WTC11 (cell line): Measurements from ENCODE around the gene PDIA2. TPM values are rescaled to one million over a fixed set of nuclear protein-coding genes. Genes with fewer than 3 reads are reported as not detected.

Experiments used
- ATAC-seq: fragments of 200-7000 bp; cut with Tn5 transposase; 2 replicates; pipeline ENCODE4 v1.10.0; 2021; ENCODE audit warnings: mild to moderate bottlenecking, moderate library complexity
- CTCF ChIA-PET: fragments of 300-600 bp; sonication (Branson Sonifier 250); formaldehyde crosslinking; loops from one replicate; lab custom pipeline; 2021; ENCODE audit warnings: antibody characterized with exemption; lab: Charles Lee
- POLR2A ChIA-PET: fragments of 350-600 bp; sonication (Branson Sonifier 250); formaldehyde crosslinking; loops from one replicate; lab custom pipeline; 2021; ENCODE audit warnings: antibody characterized with exemption; lab: Charles Lee
- DNase-seq: peaks from one replicate; pipeline ENCODE4 v3.0.0; 2021; ENCODE audit warnings: low spot score
- H3K27ac Mint-ChIP-seq: 2 replicates; pipeline ENCODE4 v1.8.0; 2021; ENCODE audit warnings: mixed read lengths
- H3K27me3 Mint-ChIP-seq: 2 replicates; pipeline ENCODE4 v1.8.0; 2021; ENCODE audit warnings: low read depth, mild to moderate bottlenecking, moderate library complexity, mixed read lengths
- H3K36me3 Mint-ChIP-seq: 2 replicates; pipeline ENCODE4 v1.8.0; 2021; ENCODE audit warnings: mixed read lengths
- H3K4me1 Mint-ChIP-seq: 2 replicates; pipeline ENCODE4 v1.8.0; 2022; ENCODE audit warnings: mixed read lengths
- H3K4me3 Mint-ChIP-seq: 2 replicates; pipeline ENCODE4 v1.8.0; 2021; ENCODE audit warnings: mild to moderate bottlenecking, moderate library complexity, mixed read lengths
- H3K9me3 Mint-ChIP-seq: 2 replicates; pipeline ENCODE4 v1.8.0; 2021; ENCODE audit warnings: mixed read lengths
- CREB1 ChIP-seq: sonication (generic); formaldehyde crosslinking; IDR thresholded peaks from 2 replicates; pipeline ENCODE4 v1.8.0; 2023; ENCODE audit warnings: mild to moderate bottlenecking, missing genetic modification reagents
- ELF4 ChIP-seq: sonication (generic); formaldehyde crosslinking; IDR thresholded peaks from 2 replicates; pipeline ENCODE4 v1.8.1; 2022; ENCODE audit warnings: low read depth, mild to moderate bottlenecking, moderate library complexity, missing genetic modification reagents
- EMX1 ChIP-seq: fragments of 250-450 bp; sonication (Bioruptor Pico); IDR thresholded peaks from 2 replicates; pipeline ENCODE4 v1.8.0; 2021; ENCODE audit warnings: mild to moderate bottlenecking
- ESRRA ChIP-seq: sonication (generic); formaldehyde crosslinking; IDR thresholded peaks from 2 replicates; pipeline ENCODE4 v1.8.1; 2022; ENCODE audit warnings: mild to moderate bottlenecking, missing genetic modification reagents, borderline replicate concordance
- ETV6 ChIP-seq: sonication (generic); formaldehyde crosslinking; IDR thresholded peaks from 2 replicates; pipeline ENCODE4 v1.8.1; 2022; ENCODE audit warnings: mild to moderate bottlenecking, missing genetic modification reagents
- FOXP1 ChIP-seq: sonication (generic); formaldehyde crosslinking; IDR thresholded peaks from 2 replicates; pipeline ENCODE4 v1.8.0; 2022; ENCODE audit warnings: missing genetic modification reagents, mild to moderate bottlenecking, moderate library complexity, borderline replicate concordance
- KAT7 ChIP-seq: sonication (generic); formaldehyde crosslinking; IDR thresholded peaks from 2 replicates; pipeline ENCODE4 v1.8.1; 2023; ENCODE audit warnings: missing genetic modification reagents, mild to moderate bottlenecking, borderline replicate concordance
- NFE2L1 ChIP-seq: sonication (generic); formaldehyde crosslinking; IDR thresholded peaks from 2 replicates; pipeline ENCODE4 v1.8.1; 2023; ENCODE audit warnings: missing genetic modification reagents
- NFYB ChIP-seq: sonication (generic); formaldehyde crosslinking; conservative IDR thresholded peaks from 2 replicates; pipeline ENCODE4 v1.8.0; 2022; ENCODE audit warnings: low read depth, missing genetic modification reagents
- PRRX2 ChIP-seq: fragments of 250-450 bp; sonication (Bioruptor Pico); IDR thresholded peaks from 2 replicates; pipeline ENCODE4 v1.8.0; 2021; ENCODE audit warnings: mild to moderate bottlenecking
- SMAD3 ChIP-seq: sonication (generic); formaldehyde crosslinking; IDR thresholded peaks from 2 replicates; pipeline ENCODE4 v1.8.0; 2022; ENCODE audit warnings: missing genetic modification reagents, mild to moderate bottlenecking, borderline replicate concordance
- TCF7 ChIP-seq: sonication (generic); formaldehyde crosslinking; IDR thresholded peaks from 2 replicates; pipeline ENCODE4 v1.8.0; 2022; ENCODE audit warnings: mild to moderate bottlenecking, low read depth, missing genetic modification reagents, moderate library complexity
- TEAD1 ChIP-seq: sonication (generic); formaldehyde crosslinking; IDR thresholded peaks from 2 replicates; pipeline ENCODE4 v1.8.0; 2022; ENCODE audit warnings: mild to moderate bottlenecking, missing genetic modification reagents
- ZNF317 ChIP-seq: sonication (generic); formaldehyde crosslinking; IDR thresholded peaks from 2 replicates; pipeline ENCODE4 v1.8.1; 2023; ENCODE audit warnings: low read depth, mild to moderate bottlenecking, moderate library complexity, missing genetic modification reagents, borderline replicate concordance
- ZNF416 ChIP-seq: fragments of 250-450 bp; sonication (Bioruptor Pico); IDR thresholded peaks from 2 replicates; pipeline ENCODE4 v1.9.0; 2021; ENCODE audit warnings: mild to moderate bottlenecking, inconsistent platforms
- total RNA-seq: library from RNA; stranded (reverse); gene quantifications from 3 replicates; pipeline ENCODE4 v1.2.3, GENCODE V29; 2021
- TF ChIP-seq, protein P1 (sequence below): fragments of 200-600 bp; IDR thresholded peaks from 2 replicates; pipeline ENCODE4 v1.8.0; 2022; ENCODE audit warnings: antibody characterized with exemption
- TF ChIP-seq, protein P2 (sequence below): sonication (generic); formaldehyde crosslinking; IDR thresholded peaks from 2 replicates; pipeline ENCODE4 v1.8.1; 2023; ENCODE audit warnings: mild to moderate bottlenecking, missing genetic modification reagents, moderate library complexity
- TF ChIP-seq, protein P3 (sequence below): sonication (generic); formaldehyde crosslinking; IDR thresholded peaks from 2 replicates; pipeline ENCODE4 v1.8.1; 2022; ENCODE audit warnings: low read depth, mild to moderate bottlenecking, moderate library complexity, missing genetic modification reagents, borderline replicate concordance
- TF ChIP-seq, protein P4 (sequence below): sonication (generic); formaldehyde crosslinking; IDR thresholded peaks from 2 replicates; pipeline ENCODE4 v1.8.0; 2023; ENCODE audit warnings: missing genetic modification reagents
- TF ChIP-seq, protein P5 (sequence below): sonication (generic); formaldehyde crosslinking; IDR thresholded peaks from 2 replicates; pipeline ENCODE4 v1.8.1; 2023; ENCODE audit warnings: mild to moderate bottlenecking, missing genetic modification reagents, borderline replicate concordance

The PDIA2 gene
- total RNA-seq, 1 experiment from 2014 or later, result 2.4 TPM

DNA sequence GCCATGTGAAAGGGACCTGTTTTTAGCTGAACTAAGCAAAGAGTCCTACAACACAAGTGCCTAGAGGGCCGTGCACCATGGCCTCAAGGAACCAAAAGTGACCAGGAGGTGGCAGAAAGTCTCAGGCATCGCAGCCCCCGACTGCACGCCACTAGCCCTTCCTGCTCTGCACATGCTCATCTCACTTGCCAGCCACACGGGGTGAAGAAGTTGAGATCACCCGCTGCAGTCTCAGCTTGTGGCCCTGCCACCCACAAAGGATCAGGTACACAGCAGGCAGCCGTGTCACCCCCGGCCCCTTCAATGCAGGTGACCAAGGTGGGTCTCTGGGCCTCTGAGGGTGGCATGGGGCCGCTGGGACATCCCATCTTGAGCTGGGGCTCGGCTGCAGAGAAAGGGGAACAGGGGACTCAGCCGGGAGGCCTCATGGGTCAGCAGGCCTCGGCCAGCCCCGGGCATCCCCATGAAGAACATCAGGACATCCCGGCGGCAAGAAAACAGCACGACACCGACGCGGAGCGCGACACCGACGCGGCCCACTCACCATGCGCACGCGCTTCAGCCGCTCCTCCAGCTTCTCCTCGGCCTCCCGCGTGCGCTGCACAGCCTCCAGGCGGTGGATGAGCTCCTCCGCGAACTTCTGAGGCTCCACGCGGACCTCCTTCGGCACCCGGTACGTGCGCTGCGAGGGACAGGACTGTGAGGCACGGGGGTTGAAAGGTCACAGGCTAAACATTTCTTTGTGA lies 21.0 kb downstream of the PDIA2 start:
- Mint-ChIP-seq H3K27ac (peak overlapping the region; percentile 78), H3K4me3 (no peak overlapping the region), H3K4me1 (no peaks in the 10 kb centered on the region)
- TF ChIP-seq NFYB (CRISPR knock-in tag) (no peak), ZNF416 (CRISPR knock-in tag) (no peak), ZNF317 (CRISPR knock-in tag) (no peak), NFE2L1 (no peak), SMAD3 (no peak), TEAD1 (CRISPR knock-in tag) (no peak), ETV6 (CRISPR knock-in tag) (no peak), ELF4 (no peak), EMX1 (no peak), FOXP1 (no peak)
- TF ChIP-seq, all 79 proteins: peak for 0
- CTCF ChIA-PET, result interaction anchor here (1.5 to 1.8 kb wide), 2 partner anchors 15 to 58 kb away, joined by 5 to 14 read pairs; no protein-coding TSS in a partner anchor
- peaks cover 22% of the 10 kb centered on the region for H3K36me3 Mint-ChIP-seq
- H3K27me3 Mint-ChIP-seq, result no peaks in the 10 kb centered on the region
- POLR2A ChIA-PET, result no interaction called here
- ATAC-seq, result 0 out of 2 replicates have a peak, but pooled peaks have one; percentile 20
- no peak for DNase-seq
- no peaks in the 10 kb centered on the region for H3K9me3 Mint-ChIP-seq

DNA sequence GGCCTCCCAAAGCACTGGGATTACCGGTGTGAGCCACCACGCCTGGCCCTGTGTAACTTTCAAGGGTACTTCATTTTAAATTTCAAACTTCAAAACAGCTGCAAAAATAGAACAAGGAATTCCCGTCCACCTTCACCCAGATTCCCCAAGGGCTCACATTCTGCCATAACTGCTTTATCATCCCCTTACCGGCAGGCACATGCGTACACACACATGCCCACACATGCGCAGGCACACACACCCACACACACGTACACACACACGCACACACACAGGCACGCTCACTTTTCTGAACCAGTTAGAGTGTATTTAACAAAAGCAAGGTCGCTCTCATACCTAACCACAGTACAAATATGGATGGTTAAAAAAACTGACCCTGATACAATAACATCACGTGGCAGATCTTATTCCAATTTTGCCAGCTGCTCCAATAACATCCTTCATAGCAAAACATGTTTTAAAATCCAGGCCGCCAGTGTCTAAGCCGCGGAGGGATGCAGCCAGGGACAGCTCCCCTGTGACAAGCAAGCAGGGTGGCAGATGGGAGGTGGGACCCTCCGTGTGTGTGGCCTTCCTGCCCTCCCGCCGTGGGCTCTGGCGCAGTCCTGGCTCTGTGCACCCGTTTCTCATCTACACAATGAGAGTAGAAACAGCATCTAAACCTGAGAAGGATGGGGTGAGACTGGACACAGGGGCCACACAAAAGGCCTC lies 23.1 kb downstream of the PDIA2 start:
- ChIA-PET CTCF (interaction anchor here (1.1 to 1.8 kb wide), 2 partner anchors 47 to 56 kb away, joined by 5 read pairs; partner anchors contain the start of gene AXIN1), POLR2A (no interaction called here)
- Mint-ChIP-seq H3K27ac (peak overlapping the region; percentile 93), H3K4me1 (no peaks in the 10 kb centered on the region), H3K4me3 (no peak overlapping the region), H3K27me3 (no peaks in the 10 kb centered on the region), H3K36me3 (peaks cover 27% of the 10 kb centered on the region), H3K9me3 (no peaks in the 10 kb centered on the region)
- no peak for TF ChIP-seq ZNF416 (CRISPR knock-in tag)
- TF ChIP-seq, protein P1, sequence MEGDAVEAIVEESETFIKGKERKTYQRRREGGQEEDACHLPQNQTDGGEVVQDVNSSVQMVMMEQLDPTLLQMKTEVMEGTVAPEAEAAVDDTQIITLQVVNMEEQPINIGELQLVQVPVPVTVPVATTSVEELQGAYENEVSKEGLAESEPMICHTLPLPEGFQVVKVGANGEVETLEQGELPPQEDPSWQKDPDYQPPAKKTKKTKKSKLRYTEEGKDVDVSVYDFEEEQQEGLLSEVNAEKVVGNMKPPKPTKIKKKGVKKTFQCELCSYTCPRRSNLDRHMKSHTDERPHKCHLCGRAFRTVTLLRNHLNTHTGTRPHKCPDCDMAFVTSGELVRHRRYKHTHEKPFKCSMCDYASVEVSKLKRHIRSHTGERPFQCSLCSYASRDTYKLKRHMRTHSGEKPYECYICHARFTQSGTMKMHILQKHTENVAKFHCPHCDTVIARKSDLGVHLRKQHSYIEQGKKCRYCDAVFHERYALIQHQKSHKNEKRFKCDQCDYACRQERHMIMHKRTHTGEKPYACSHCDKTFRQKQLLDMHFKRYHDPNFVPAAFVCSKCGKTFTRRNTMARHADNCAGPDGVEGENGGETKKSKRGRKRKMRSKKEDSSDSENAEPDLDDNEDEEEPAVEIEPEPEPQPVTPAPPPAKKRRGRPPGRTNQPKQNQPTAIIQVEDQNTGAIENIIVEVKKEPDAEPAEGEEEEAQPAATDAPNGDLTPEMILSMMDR, result no peak
- no peak for TF ChIP-seq ESRRA (CRISPR knock-in tag)
- TF ChIP-seq, protein P2, sequence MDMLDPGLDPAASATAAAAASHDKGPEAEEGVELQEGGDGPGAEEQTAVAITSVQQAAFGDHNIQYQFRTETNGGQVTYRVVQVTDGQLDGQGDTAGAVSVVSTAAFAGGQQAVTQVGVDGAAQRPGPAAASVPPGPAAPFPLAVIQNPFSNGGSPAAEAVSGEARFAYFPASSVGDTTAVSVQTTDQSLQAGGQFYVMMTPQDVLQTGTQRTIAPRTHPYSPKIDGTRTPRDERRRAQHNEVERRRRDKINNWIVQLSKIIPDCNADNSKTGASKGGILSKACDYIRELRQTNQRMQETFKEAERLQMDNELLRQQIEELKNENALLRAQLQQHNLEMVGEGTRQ (CRISPR knock-in tag), result no peak
- TF ChIP-seq TEAD1 (CRISPR knock-in tag), result no peak
- no peak for TF ChIP-seq KAT7 (CRISPR knock-in tag)
- TF ChIP-seq, protein P3, sequence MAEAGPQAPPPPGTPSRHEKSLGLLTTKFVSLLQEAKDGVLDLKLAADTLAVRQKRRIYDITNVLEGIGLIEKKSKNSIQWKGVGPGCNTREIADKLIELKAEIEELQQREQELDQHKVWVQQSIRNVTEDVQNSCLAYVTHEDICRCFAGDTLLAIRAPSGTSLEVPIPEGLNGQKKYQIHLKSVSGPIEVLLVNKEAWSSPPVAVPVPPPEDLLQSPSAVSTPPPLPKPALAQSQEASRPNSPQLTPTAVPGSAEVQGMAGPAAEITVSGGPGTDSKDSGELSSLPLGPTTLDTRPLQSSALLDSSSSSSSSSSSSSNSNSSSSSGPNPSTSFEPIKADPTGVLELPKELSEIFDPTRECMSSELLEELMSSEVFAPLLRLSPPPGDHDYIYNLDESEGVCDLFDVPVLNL (CRISPR knock-in tag), result no peak
- TF ChIP-seq, protein P4, sequence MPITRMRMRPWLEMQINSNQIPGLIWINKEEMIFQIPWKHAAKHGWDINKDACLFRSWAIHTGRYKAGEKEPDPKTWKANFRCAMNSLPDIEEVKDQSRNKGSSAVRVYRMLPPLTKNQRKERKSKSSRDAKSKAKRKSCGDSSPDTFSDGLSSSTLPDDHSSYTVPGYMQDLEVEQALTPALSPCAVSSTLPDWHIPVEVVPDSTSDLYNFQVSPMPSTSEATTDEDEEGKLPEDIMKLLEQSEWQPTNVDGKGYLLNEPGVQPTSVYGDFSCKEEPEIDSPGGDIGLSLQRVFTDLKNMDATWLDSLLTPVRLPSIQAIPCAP, result no peak
- ATAC-seq, result no peak
- no peak for DNase-seq

DNA sequence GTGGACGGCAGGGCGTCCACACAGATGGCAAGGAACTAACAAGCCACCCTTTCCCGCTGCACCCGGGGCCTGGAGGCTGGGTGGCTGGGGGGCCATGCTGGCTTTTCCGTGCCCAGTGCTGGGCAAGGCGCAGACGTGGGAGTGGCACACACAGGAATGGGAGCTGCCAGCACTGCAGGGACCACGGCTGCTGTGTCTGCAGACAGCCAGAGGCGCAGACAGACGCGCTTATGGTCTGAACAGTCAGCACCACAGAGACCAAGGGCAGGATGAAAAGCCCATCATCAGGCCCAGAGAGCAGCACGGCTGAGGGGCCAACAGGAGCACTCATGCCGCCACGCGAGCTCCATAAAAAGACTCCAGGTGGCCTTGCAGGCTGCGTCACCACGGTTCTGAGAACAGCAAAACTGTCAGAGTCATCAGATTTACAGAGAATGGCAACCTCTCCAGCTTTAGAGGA lies 24.0 kb downstream of the PDIA2 start:
- TF ChIP-seq PRRX2 (CRISPR knock-in tag) (no peak), TCF7 (CRISPR knock-in tag) (no peak), CREB1 (CRISPR knock-in tag) (no peak)
- TF ChIP-seq, protein P5, sequence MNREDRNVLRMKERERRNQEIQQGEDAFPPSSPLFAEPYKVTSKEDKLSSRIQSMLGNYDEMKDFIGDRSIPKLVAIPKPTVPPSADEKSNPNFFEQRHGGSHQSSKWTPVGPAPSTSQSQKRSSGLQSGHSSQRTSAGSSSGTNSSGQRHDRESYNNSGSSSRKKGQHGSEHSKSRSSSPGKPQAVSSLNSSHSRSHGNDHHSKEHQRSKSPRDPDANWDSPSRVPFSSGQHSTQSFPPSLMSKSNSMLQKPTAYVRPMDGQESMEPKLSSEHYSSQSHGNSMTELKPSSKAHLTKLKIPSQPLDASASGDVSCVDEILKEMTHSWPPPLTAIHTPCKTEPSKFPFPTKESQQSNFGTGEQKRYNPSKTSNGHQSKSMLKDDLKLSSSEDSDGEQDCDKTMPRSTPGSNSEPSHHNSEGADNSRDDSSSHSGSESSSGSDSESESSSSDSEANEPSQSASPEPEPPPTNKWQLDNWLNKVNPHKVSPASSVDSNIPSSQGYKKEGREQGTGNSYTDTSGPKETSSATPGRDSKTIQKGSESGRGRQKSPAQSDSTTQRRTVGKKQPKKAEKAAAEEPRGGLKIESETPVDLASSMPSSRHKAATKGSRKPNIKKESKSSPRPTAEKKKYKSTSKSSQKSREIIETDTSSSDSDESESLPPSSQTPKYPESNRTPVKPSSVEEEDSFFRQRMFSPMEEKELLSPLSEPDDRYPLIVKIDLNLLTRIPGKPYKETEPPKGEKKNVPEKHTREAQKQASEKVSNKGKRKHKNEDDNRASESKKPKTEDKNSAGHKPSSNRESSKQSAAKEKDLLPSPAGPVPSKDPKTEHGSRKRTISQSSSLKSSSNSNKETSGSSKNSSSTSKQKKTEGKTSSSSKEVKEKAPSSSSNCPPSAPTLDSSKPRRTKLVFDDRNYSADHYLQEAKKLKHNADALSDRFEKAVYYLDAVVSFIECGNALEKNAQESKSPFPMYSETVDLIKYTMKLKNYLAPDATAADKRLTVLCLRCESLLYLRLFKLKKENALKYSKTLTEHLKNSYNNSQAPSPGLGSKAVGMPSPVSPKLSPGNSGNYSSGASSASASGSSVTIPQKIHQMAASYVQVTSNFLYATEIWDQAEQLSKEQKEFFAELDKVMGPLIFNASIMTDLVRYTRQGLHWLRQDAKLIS (CRISPR knock-in tag), result no peak
- no peaks in the 10 kb centered on the region for H3K4me1 Mint-ChIP-seq
- H3K36me3 Mint-ChIP-seq, result peaks cover 33% of the 10 kb centered on the region
- DNase-seq (no peak), ATAC-seq (no peak)
- ChIA-PET POLR2A (no interaction called here), CTCF (interaction anchor here (0.6 to 1.8 kb wide), 3 partner anchors 46 to 124 kb away, joined by 3 to 5 read pairs (median 5); partner anchors contain the start of gene AXIN1)
- H3K27me3 Mint-ChIP-seq, result no peaks in the 10 kb centered on the region
- H3K9me3 Mint-ChIP-seq, result no peaks in the 10 kb centered on the region
- H3K4me3 Mint-ChIP-seq, result no peak overlapping the region
- no peak overlapping the region for H3K27ac Mint-ChIP-seq
